ENCODE data around the gene SLC25A31.
A peak's percentile ranks its signal among the peaks of the same experiment; 100 is the strongest.

SLC25A31 gene

GRCh38 chr4:127772769-127773671, 42.8 kb downstream of the SLC25A31 start:
- in situ Hi-C loops (cut with HindIII; ENCODE audit: low pct_ligation_motif_present, low pct_unique_long_range_greater_than_20kb, low sequenced_read_pairs), result no loop called here
- DNase-seq, result no peak

GRCh38 chr4:127775843-127776242, 45.6 kb downstream of the SLC25A31 start:
- in situ Hi-C loops (cut with HindIII; ENCODE audit: low pct_ligation_motif_present, low pct_unique_long_range_greater_than_20kb, low sequenced_read_pairs), result no loop called here
- no peak for DNase-seq

- no peak for DNase-seq
- in situ Hi-C loops (cut with HindIII; ENCODE audit: low pct_ligation_motif_present, low pct_unique_long_range_greater_than_20kb, low sequenced_read_pairs), result no loop called here
Observed at GRCh38 chr4:127776620-127777019, 46.4 kb downstream of the SLC25A31 start.

- DNase-seq, result no peak
- in situ Hi-C loops (cut with HindIII; ENCODE audit: low pct_ligation_motif_present, low pct_unique_long_range_greater_than_20kb, low sequenced_read_pairs), result no loop called here
Observed at GRCh38 chr4:127777487-127777886, 47.3 kb downstream of the SLC25A31 start.

GRCh38 chr4:127778102-127778501, 47.9 kb downstream of the SLC25A31 start:
- in situ Hi-C loops (cut with HindIII; ENCODE audit: low pct_ligation_motif_present, low pct_unique_long_range_greater_than_20kb, low sequenced_read_pairs), result no loop called here
- DNase-seq, result no peak

GRCh38 chr4:127780598-127780997, 50.4 kb downstream of the SLC25A31 start:
- in situ Hi-C loops (cut with HindIII; ENCODE audit: low pct_ligation_motif_present, low pct_unique_long_range_greater_than_20kb, low sequenced_read_pairs), result no loop called here

GRCh38 chr4:127781300-127782024, 51.3 kb downstream of the SLC25A31 start:
- in situ Hi-C loops (cut with HindIII; ENCODE audit: low pct_ligation_motif_present, low pct_unique_long_range_greater_than_20kb, low sequenced_read_pairs), result no loop called here
- peak; percentile 27 for DNase-seq

More at GRCh38 chr4:127780598-127780997, 50.4 kb downstream of the SLC25A31 start:
- DNase-seq, result no peak

GRCh38 chr4:127782025-127782274, 51.8 kb downstream of the SLC25A31 start:
- in situ Hi-C loops (cut with HindIII; ENCODE audit: low pct_ligation_motif_present, low pct_unique_long_range_greater_than_20kb, low sequenced_read_pairs), result no loop called here
- peak; percentile 89 for DNase-seq

GRCh38 chr4:127782275-127783025, 52.2 kb downstream of the SLC25A31 start, which contains the start of gene HSPA4L:
Gene HSPA4L (plus strand): TSS chr4:127782322. CDS start chr4:127782551, 229 bp downstream.
- DNase-seq, result peak; percentile 74
- in situ Hi-C loops (cut with HindIII; ENCODE audit: low pct_ligation_motif_present, low pct_unique_long_range_greater_than_20kb, low sequenced_read_pairs), result no loop called here

- in situ Hi-C loops (cut with HindIII; ENCODE audit: low pct_ligation_motif_present, low pct_unique_long_range_greater_than_20kb, low sequenced_read_pairs), result no loop called here
Observed at GRCh38 chr4:127783026-127783769, 53.0 kb downstream of the SLC25A31 start.

GRCh38 chr4:127783955-127784770, 54.0 kb downstream of the SLC25A31 start:
- DNase-seq, result peak; percentile 42
- in situ Hi-C loops (cut with HindIII; ENCODE audit: low pct_ligation_motif_present, low pct_unique_long_range_greater_than_20kb, low sequenced_read_pairs), result no loop called here

More at GRCh38 chr4:127783026-127783769, 53.0 kb downstream of the SLC25A31 start:
- DNase-seq, result peak; percentile 79

GRCh38 chr4:127788517-127788916, 58.3 kb downstream of the SLC25A31 start:
- in situ Hi-C loops (cut with HindIII; ENCODE audit: low pct_ligation_motif_present, low pct_unique_long_range_greater_than_20kb, low sequenced_read_pairs), result no loop called here
- peak; percentile 25 for DNase-seq

GRCh38 chr4:127791391-127791790, 61.2 kb downstream of the SLC25A31 start:
- in situ Hi-C loops (cut with HindIII; ENCODE audit: low pct_ligation_motif_present, low pct_unique_long_range_greater_than_20kb, low sequenced_read_pairs), result no loop called here
- no peak for DNase-seq

GRCh38 chr4:127793528-127793927, 63.3 kb downstream of the SLC25A31 start:
- in situ Hi-C loops (cut with HindIII; ENCODE audit: low pct_ligation_motif_present, low pct_unique_long_range_greater_than_20kb, low sequenced_read_pairs), result no loop called here
- no peak for DNase-seq

GRCh38 chr4:127799711-127800110, 69.5 kb downstream of the SLC25A31 start:
- in situ Hi-C loops (cut with HindIII; ENCODE audit: low pct_ligation_motif_present, low pct_unique_long_range_greater_than_20kb, low sequenced_read_pairs), result no loop called here
- no peak for DNase-seq

GRCh38 chr4:127809173-127809800, 79.1 kb downstream of the SLC25A31 start:
- in situ Hi-C loops (cut with HindIII; ENCODE audit: low pct_ligation_motif_present, low pct_unique_long_range_greater_than_20kb, low sequenced_read_pairs), result no loop called here
- no peak for DNase-seq

GRCh38 chr4:127810551-127810950, 80.4 kb downstream of the SLC25A31 start:
- in situ Hi-C loops (cut with HindIII; ENCODE audit: low pct_ligation_motif_present, low pct_unique_long_range_greater_than_20kb, low sequenced_read_pairs), result no loop called here
- no peak for DNase-seq

Measured in ACHN (cell line).